GM19035 (cell line): ENCODE measurements around the gene ARL3.

ENCODE experiments used
- ATAC-seq: cut with Tn5 transposase; IDR thresholded peaks from one replicate; pipeline ENCODE4 v1.9.1; 2021; ENCODE audit not compliant: unreplicated experiment

The ARL3 gene

GRCh38 chr10:102652170-102652916 lies 61.9 kb downstream of the ARL3 start:
- peak; percentile 44 for ATAC-seq

- ATAC-seq: no peak
Observed at GRCh38 chr10:102651455-102652169, 62.6 kb downstream of the ARL3 start.

GRCh38 chr10:102650655-102651454 lies 63.3 kb downstream of the ARL3 start:
- ATAC-seq: no peak

GRCh38 chr10:102649797-102650654 lies 64.2 kb downstream of the ARL3 start:
- ATAC-seq: no peak

GRCh38 chr10:102648889-102649796 lies 65.1 kb downstream of the ARL3 start:
- no peak for ATAC-seq

- ATAC-seq: no peak
Observed at GRCh38 chr10:102648269-102648888, 65.8 kb downstream of the ARL3 start.

GRCh38 chr10:102647443-102648268 lies 66.5 kb downstream of the ARL3 start:
- ATAC-seq: no peak

GRCh38 chr10:102646610-102647442 lies 67.4 kb downstream of the ARL3 start:
- ATAC-seq: no peak

- no peak for ATAC-seq
Observed at GRCh38 chr10:102645741-102646609, 68.2 kb downstream of the ARL3 start.

- ATAC-seq: no peak
Observed at GRCh38 chr10:102645388-102645740, 68.8 kb downstream of the ARL3 start.

- no peak for ATAC-seq
Observed at GRCh38 chr10:102644646-102645387, 69.4 kb downstream of the ARL3 start.

- no peak for ATAC-seq
Observed at GRCh38 chr10:102644066-102644645, 70.0 kb downstream of the ARL3 start, which contains the start of gene TRIM8. Gene TRIM8 (plus strand): TSS chr10:102644479. CDS start chr10:102644618, 139 bp downstream.

- no peak for ATAC-seq
Observed at GRCh38 chr10:102643336-102644065, 70.7 kb downstream of the ARL3 start.

- ATAC-seq: peak; percentile 2
Observed at GRCh38 chr10:102642736-102643335, 71.4 kb downstream of the ARL3 start.
